AG20443 (cell line): ENCODE results near the gene UVRAG.

Experiments
- DNase-seq: peaks from one replicate; pipeline ENCODE4 v3.0.0; 2012; ENCODE audit warnings: low spot score, mixed read lengths

UVRAG gene

GRCh38 chr11:76172583-76172982 lies 357.6 kb downstream of the UVRAG start:
- no peak for DNase-seq

- DNase-seq: no peak
Observed at GRCh38 chr11:76173663-76174062, 358.7 kb downstream of the UVRAG start.

DNA sequence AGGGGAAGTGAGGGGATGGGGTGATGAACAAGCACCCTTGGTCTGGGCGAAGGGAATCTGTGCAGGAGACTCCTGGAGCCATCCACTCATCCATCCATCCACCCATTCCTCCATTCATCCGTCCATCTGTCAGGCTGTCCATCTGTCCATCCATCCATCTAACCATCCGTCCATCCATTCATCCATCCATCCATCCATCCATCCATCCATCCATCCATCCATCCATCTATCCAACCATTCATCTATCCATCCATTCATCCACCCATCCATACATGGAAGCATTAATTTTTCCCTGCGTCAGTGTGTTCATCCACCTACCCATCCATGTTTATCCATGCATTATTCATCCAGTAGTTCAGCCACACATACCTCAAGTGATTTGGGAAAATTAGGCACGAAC lies 359.3 kb downstream of the UVRAG start:
- DNase-seq: no peak

DNA sequence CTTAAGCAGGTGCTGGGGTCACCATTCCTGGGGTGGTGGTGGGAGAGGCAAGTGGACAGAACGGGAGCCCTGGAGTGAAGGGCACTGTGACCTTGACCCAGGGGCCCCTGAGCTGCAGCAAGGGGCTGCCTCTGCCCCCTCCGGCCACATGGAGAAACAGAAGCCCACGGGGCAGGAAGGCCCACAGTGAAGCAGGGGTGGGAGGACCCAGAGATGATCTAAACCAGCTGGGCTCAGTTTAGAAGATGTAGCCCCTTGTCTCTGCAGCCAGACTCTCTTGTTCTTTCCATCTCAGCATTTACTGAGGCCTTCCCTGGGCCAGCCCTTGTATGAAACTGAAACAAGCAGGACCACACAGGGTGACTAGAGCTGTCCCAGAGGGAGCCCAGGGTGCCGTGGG lies 360.8 kb downstream of the UVRAG start:
- no peak for DNase-seq

GRCh38 chr11:76176463-76176862 lies 361.5 kb downstream of the UVRAG start:
- no peak for DNase-seq

GRCh38 chr11:76177250-76177686 lies 362.3 kb downstream of the UVRAG start:
- no peak for DNase-seq

DNA sequence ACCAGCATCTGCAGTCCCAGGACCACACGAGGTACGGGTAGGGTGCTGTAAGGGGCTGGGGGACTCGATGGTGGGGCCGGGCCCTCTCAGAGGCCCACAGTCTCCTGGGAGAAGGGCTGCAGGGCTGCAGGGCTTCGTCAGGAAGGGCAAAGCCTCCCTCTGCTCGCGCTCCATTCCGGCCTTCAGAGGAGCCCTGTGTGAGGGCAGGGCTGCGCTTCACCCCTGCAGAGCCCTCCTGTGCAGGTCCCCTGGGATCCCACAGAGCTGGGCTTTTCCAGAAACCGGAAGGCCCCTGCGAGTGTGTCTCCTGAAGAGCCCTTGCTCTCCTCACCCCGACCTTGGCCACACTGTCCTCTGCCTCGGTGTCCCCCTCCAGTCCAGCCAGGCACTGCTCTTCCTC lies 364.1 kb downstream of the UVRAG start:
- DNase-seq: no peak

DNA sequence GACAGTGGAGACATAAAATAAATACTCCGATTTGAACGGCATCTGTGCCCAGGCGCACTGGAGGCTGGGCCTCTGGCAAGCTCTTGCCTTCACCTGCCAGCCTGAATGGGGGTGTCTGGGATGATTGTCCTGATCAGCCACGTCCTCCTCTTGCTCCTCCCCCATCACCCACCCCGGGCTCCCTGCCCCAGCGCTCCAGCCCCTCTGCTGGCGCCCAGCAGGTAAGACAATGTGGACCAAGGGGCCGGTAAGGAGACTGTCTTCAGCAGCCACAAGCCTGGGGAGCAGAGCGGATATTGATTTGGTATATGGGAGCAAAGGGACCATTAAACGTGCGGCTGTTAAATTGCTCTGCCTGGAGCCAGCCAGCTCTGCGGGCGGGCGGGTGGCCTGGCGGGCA lies 366.4 kb downstream of the UVRAG start:
- DNase-seq: no peak

- DNase-seq: no peak
Observed at GRCh38 chr11:76184551-76184993, 369.6 kb downstream of the UVRAG start.

DNA sequence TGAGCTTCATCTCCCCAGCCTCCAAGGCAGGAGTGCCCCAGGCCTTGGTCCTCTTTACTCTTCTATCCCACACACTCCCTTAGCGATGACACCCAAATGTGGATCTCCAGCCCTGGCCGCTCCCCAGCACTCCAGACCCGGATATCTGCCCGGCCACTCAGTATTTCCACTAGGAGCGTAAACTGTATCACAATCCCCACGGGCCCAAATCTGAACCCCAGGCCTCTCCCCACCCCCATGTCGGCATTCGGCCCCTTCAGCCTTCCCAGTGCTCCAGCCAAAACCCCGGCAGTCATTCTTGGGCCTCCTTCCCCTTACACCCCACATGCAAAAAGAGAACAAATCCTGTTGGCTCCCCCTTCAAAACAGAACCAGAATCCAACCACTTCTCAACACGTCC lies 370.5 kb downstream of the UVRAG start:
- no peak for DNase-seq

DNA sequence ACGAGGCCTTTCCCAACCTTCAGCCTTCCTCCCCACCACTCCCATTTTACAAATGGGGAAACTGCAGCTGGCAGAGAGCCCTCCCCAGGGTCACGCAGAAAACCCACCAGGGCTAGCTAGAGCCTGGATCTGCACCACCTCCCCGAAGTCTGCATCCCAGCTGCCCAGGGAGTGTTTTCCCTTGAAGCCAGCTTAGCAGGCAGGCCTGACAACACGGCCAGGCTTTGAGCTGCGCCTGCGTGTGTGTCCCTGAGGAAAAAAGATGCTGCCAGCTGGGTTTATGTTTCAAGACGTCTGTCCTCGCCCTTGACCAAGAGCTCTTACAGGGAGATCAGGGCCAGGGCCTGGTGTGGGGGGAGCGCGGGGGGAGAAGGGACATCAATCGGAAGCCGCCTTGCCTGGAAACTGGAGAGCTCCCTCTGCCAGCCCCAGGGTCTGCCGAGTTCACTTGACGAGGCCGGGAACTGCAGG lies 371.0 kb downstream of the UVRAG start:
- peak; percentile 54 for DNase-seq

DNA sequence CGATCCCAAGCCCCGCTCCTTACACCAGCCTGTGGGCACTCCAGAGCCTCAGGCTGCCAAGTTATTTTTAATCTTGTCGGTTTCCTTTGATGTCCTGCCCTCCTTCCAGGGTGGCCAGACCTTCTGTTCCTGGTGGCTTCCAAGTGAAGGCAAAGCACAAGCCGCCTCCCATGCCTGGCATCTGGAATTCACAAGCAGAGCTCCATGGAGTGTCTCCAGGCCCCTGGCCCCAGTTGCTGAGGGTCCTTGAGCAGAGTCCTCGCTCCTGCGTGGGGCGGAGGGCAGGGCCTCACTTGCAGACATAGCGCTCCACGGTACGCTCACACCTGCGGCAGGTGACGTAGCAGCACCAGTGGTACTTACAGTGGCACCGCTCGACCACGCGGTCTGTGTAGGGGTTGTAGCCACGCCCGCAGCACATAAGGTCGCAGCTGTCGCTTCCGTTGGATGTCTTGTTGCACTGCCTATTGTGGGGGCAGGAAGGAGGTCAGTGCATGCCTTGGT lies 371.8 kb downstream of the UVRAG start:
- DNase-seq: no peak

- no peak for DNase-seq
Observed at GRCh38 chr11:76188873-76189272, 373.9 kb downstream of the UVRAG start.

- no peak for DNase-seq
Observed at GRCh38 chr11:76189682-76190081, 374.7 kb downstream of the UVRAG start.

GRCh38 chr11:76190376-76190775 lies 375.4 kb downstream of the UVRAG start:
- DNase-seq: no peak
